Kidney epithelial cell (primary cell): ENCODE results near the gene KCNH6. TPM values are rescaled to one million over a fixed set of nuclear protein-coding genes. Genes with fewer than 3 reads are reported as not detected.

Experiments
- DNase-seq: peaks from one replicate; pipeline ENCODE4 v3.0.0-alpha.2; 2010; ENCODE audit warnings: low read depth
- H3K27me3 ChIP-seq: 2 replicates; pipeline ENCODE4 v1.6.0; 2011; ENCODE audit warnings: low read length; ENCODE audit not compliant: control insufficient read depth, insufficient read depth
- H3K36me3 ChIP-seq: 2 replicates; pipeline ENCODE4 v1.5.1; 2011; ENCODE audit warnings: low read length; ENCODE audit not compliant: control insufficient read depth, insufficient read depth
- H3K4me3 ChIP-seq: 2 replicates; pipeline ENCODE4 v1.5.1; 2011; ENCODE audit warnings: low read depth, mild to moderate bottlenecking, control low read depth, low read length
- CTCF ChIP-seq: IDR thresholded peaks from 2 replicates; pipeline ENCODE4 v1.5.1; 2011; ENCODE audit warnings: mild to moderate bottlenecking, moderate library complexity, low read length, control low read depth, inconsistent platforms; ENCODE audit not compliant: insufficient read depth, poor library complexity, severe bottlenecking
- total RNA-seq: library from RNA; depleted of rRNA; stranded (reverse); fragments of >200 nt; gene quantifications from 2 replicates; pipeline ENCODE4 v1.2.3, GENCODE V29; 2015

Gene KCNH6
- total RNA-seq, 1 donor from 2014 or later: 0.21 TPM

GRCh38 chr17:63503341-63503705, 19.8 kb upstream of the KCNH6 start:
- Histone ChIP-seq H3K36me3 (no peaks in the 10 kb centered on the region), H3K4me3 (no peak overlapping the region), H3K27me3 (peaks cover 3% of the 10 kb centered on the region)
- DNase-seq: no peak
- no peak for TF ChIP-seq CTCF

GRCh38 chr17:63504261-63504660, 18.9 kb upstream of the KCNH6 start:
- TF ChIP-seq CTCF: no peak
- Histone ChIP-seq H3K27me3 (peaks cover 3% of the 10 kb centered on the region), H3K36me3 (no peaks in the 10 kb centered on the region), H3K4me3 (no peak overlapping the region)
- no peak for DNase-seq

- no peak for DNase-seq
- no peak overlapping the region for H3K4me3 ChIP-seq
- TF ChIP-seq CTCF: no peak
- H3K27me3 ChIP-seq: peaks cover 3% of the 10 kb centered on the region
- no peaks in the 10 kb centered on the region for H3K36me3 ChIP-seq
Measured at GRCh38 chr17:63505341-63505740, 17.8 kb upstream of the KCNH6 start.

GRCh38 chr17:63506627-63507026, 16.5 kb upstream of the KCNH6 start:
- H3K27me3 ChIP-seq: no peaks in the 10 kb centered on the region
- no peaks in the 10 kb centered on the region for H3K36me3 ChIP-seq
- no peak for DNase-seq
- no peak overlapping the region for H3K4me3 ChIP-seq
- TF ChIP-seq CTCF: no peak

- Histone ChIP-seq H3K27me3 (no peaks in the 10 kb centered on the region), H3K4me3 (no peak overlapping the region), H3K36me3 (no peaks in the 10 kb centered on the region)
- no peak for TF ChIP-seq CTCF
- DNase-seq: no peak
Measured at GRCh38 chr17:63511331-63511730, 11.8 kb upstream of the KCNH6 start.

GRCh38 chr17:63512388-63512787, 10.8 kb upstream of the KCNH6 start:
- DNase-seq: no peak
- Histone ChIP-seq H3K4me3 (no peak overlapping the region), H3K36me3 (no peaks in the 10 kb centered on the region), H3K27me3 (no peaks in the 10 kb centered on the region)
- TF ChIP-seq CTCF: no peak
